ENCODE results near the gene WSCD2.

Gene WSCD2

GRCh38 chr12:108176292-108176691 is 47.2 kb downstream of the WSCD2 start:
- no peak overlapping the region for H3K4me3 ChIP-seq (ENCODE audit: low read depth, low read length)
- no peak for TF ChIP-seq CTCF (IDR thresholded peaks at IDR 0.05; ENCODE audit: borderline replicate concordance, insufficient read depth, low read depth, low read length)

GRCh38 chr12:108177131-108177530 is 48.0 kb downstream of the WSCD2 start:
- TF ChIP-seq CTCF (IDR thresholded peaks at IDR 0.05; ENCODE audit: borderline replicate concordance, insufficient read depth, low read depth, low read length), result no peak
- no peak overlapping the region for H3K4me3 ChIP-seq (ENCODE audit: low read depth, low read length)

GRCh38 chr12:108179305-108179704 is 50.2 kb downstream of the WSCD2 start:
- no peak overlapping the region for H3K4me3 ChIP-seq (ENCODE audit: low read depth, low read length)
- TF ChIP-seq CTCF (IDR thresholded peaks at IDR 0.05; ENCODE audit: borderline replicate concordance, insufficient read depth, low read depth, low read length), result no peak

GRCh38 chr12:108180255-108181094 is 51.4 kb downstream of the WSCD2 start:
- no peak overlapping the region for H3K4me3 ChIP-seq (ENCODE audit: low read depth, low read length)
- no peak for TF ChIP-seq CTCF (IDR thresholded peaks at IDR 0.05; ENCODE audit: borderline replicate concordance, insufficient read depth, low read depth, low read length)

GRCh38 chr12:108181095-108181454 is 52.0 kb downstream of the WSCD2 start:
- no peak for TF ChIP-seq CTCF (IDR thresholded peaks at IDR 0.05; ENCODE audit: borderline replicate concordance, insufficient read depth, low read depth, low read length)
- H3K4me3 ChIP-seq (ENCODE audit: low read depth, low read length), result no peak overlapping the region

GRCh38 chr12:108182096-108182495 is 53.0 kb downstream of the WSCD2 start:
- TF ChIP-seq CTCF (IDR thresholded peaks at IDR 0.05; ENCODE audit: borderline replicate concordance, insufficient read depth, low read depth, low read length), result no peak
- no peak overlapping the region for H3K4me3 ChIP-seq (ENCODE audit: low read depth, low read length)

- no peak overlapping the region for H3K4me3 ChIP-seq (ENCODE audit: low read depth, low read length)
- TF ChIP-seq CTCF (IDR thresholded peaks at IDR 0.05; ENCODE audit: borderline replicate concordance, insufficient read depth, low read depth, low read length), result no peak
Measured at GRCh38 chr12:108185002-108185401, 55.9 kb downstream of the WSCD2 start.
